ENCODE measurements around the gene RAMP1. TPM values are rescaled to one million over a fixed set of nuclear protein-coding genes. Genes with fewer than 3 reads are reported as not detected.

Gene RAMP1
- total and polyA plus RNA-seq, 2 donors (not counting 1 experiment from before 2014, with no cell fraction given), result 15.7 TPM; not detected in 1

- Mint-ChIP-seq H3K9me3 (ENCODE audit: insufficient read depth) (no peaks in the 10 kb centered on the region), H3K27me3 (peaks cover 20% of the 10 kb centered on the region), H3K4me1 (peaks cover 10% of the 10 kb centered on the region), H3K4me3 (no peak overlapping the region), H3K27ac (no peak overlapping the region)
- Histone ChIP-seq H3K27me3 (replicated peaks in 1 of 4; ENCODE audit: control extremely low read depth in 1 of 4, control insufficient read depth in 3 of 4, insufficient read depth in 4 of 4, low read length in 3 of 4) (peaks cover 0 to 16% (median 7%) of the 10 kb centered on the region in 4 experiments), H3K9me3 (ENCODE audit: control extremely low read depth in 1 of 3, control insufficient read depth in 2 of 3, insufficient read depth in 1 of 3, low read length in 2 of 3) (peaks cover 0 to under 1% (median 0%) of the 10 kb centered on the region in 3 donors), H4K20me1 (ENCODE audit: control insufficient read depth, insufficient read depth, low read length, poor library complexity, severe bottlenecking) (no peaks in the 10 kb centered on the region), H3K79me2 (ENCODE audit: control insufficient read depth, insufficient read depth, low read length) (no peaks in the 10 kb centered on the region), H3K4me3 (ENCODE audit: control extremely low read depth in 1 of 5, extremely low read depth in 1 of 5, insufficient read depth in 1 of 5, low read depth in 2 of 5, low read length in 4 of 5) (no peak overlapping the region), H3K27ac (ENCODE audit: low read length in 2 of 2) (no peak overlapping the region), H3K9ac (ENCODE audit: low read length) (no peak overlapping the region), H3K36me3 (replicated peaks in 1 of 2; ENCODE audit: control extremely low read depth in 1 of 2, control insufficient read depth in 1 of 2, extremely low read depth in 1 of 2, insufficient read depth in 2 of 2, low read length in 1 of 2) (no peaks in the 10 kb centered on the region), H3K4me1 (ENCODE audit: control insufficient read depth in 2 of 2, insufficient read depth in 2 of 2, low read length in 2 of 2) (no peaks in the 10 kb centered on the region), H2AFZ (ENCODE audit: insufficient read depth, low read depth, low read length, poor library complexity, severe bottlenecking) (no peak overlapping the region), H3K4me2 (replicated peaks; ENCODE audit: low read depth, low read length, poor library complexity, severe bottlenecking) (no peak overlapping the region)
- no peak for TF ChIP-seq CTCF (IDR thresholded peaks at IDR 0.05)
- TF ChIP-seq EZH2 (IDR thresholded peaks at IDR 0.05; ENCODE audit: borderline replicate concordance, insufficient read depth, low read depth, low read length, poor library complexity, severe bottlenecking), result no peak
- ChIA-PET POLR2A (no interaction called here), CTCF (interaction anchor here (1.3 to 1.9 kb wide), 2 partner anchors 409 to 410 kb away, joined by 3 to 7 read pairs; no protein-coding TSS in a partner anchor)
- DNase-seq (no peak), ATAC-seq (ENCODE audit: low read depth) (no peak)
- intact Hi-C loops (cut with micrococcal nuclease), result no loop called here
- no CpG with 5 or more reads among the region's 3 CpGs for WGBS (ENCODE audit: insufficient coverage)
These were observed 5.1 kb upstream of the RAMP1 start for GRCh38 chr2:237854295-237854694.

- Mint-ChIP-seq H3K4me3 (no peak overlapping the region), H3K27ac (no peak overlapping the region), H3K4me1 (peaks cover 17% of the 10 kb centered on the region), H3K9me3 (ENCODE audit: insufficient read depth) (no peaks in the 10 kb centered on the region), H3K27me3 (peaks cover 44% of the 10 kb centered on the region)
- Histone ChIP-seq H3K36me3 (replicated peaks in 1 of 2; ENCODE audit: control extremely low read depth in 1 of 2, control insufficient read depth in 1 of 2, extremely low read depth in 1 of 2, insufficient read depth in 2 of 2, low read length in 1 of 2) (no peaks in the 10 kb centered on the region), H3K4me1 (ENCODE audit: control insufficient read depth in 2 of 2, insufficient read depth in 2 of 2, low read length in 2 of 2) (no peaks in the 10 kb centered on the region), H3K4me3 (ENCODE audit: control extremely low read depth in 1 of 5, extremely low read depth in 1 of 5, insufficient read depth in 1 of 5, low read depth in 2 of 5, low read length in 4 of 5) (no peak overlapping the region), H3K27ac (ENCODE audit: low read length in 2 of 2) (no peak overlapping the region), H3K79me2 (ENCODE audit: control insufficient read depth, insufficient read depth, low read length) (no peaks in the 10 kb centered on the region), H2AFZ (ENCODE audit: insufficient read depth, low read depth, low read length, poor library complexity, severe bottlenecking) (no peak overlapping the region), H3K4me2 (replicated peaks; ENCODE audit: low read depth, low read length, poor library complexity, severe bottlenecking) (no peak overlapping the region), H4K20me1 (ENCODE audit: control insufficient read depth, insufficient read depth, low read length, poor library complexity, severe bottlenecking) (no peaks in the 10 kb centered on the region), H3K27me3 (replicated peaks in 1 of 4; ENCODE audit: control extremely low read depth in 1 of 4, control insufficient read depth in 3 of 4, insufficient read depth in 4 of 4, low read length in 3 of 4) (peaks cover 0 to 30% (median 13%) of the 10 kb centered on the region in 4 experiments), H3K9me3 (ENCODE audit: control extremely low read depth in 1 of 3, control insufficient read depth in 2 of 3, insufficient read depth in 1 of 3, low read length in 2 of 3) (no peaks in the 10 kb centered on the region), H3K9ac (ENCODE audit: low read length) (no peak overlapping the region)
- ChIA-PET CTCF (interaction anchor here (0.7 to 4.1 kb wide), 16 partner anchors 41 to 405 kb away, joined by 3 to 46 read pairs (median 4); no protein-coding TSS in a partner anchor), POLR2A (interaction anchor here (1.0 kb wide), 1 partner anchor 65 kb away, joined by 4 read pairs; no protein-coding TSS in a partner anchor)
- WGBS (ENCODE audit: insufficient coverage), result 83% methylated on average over 6 of the region's 8 CpGs
- TF ChIP-seq CTCF (IDR thresholded peaks at IDR 0.05), result no peak
- ATAC-seq (ENCODE audit: low read depth) (no peak), DNase-seq (no peak)
- intact Hi-C loops (cut with micrococcal nuclease), result loop anchor here (1.0 to 5.0 kb wide), 5 partner anchors 41 to 203 kb away; partner anchors contain the start of gene SCLY
These were observed 1.6 kb upstream of the RAMP1 start for GRCh38 chr2:237857791-237858190.

Data from B cell (primary cell).